Measurements from ENCODE around the gene SP110.
"Not testable (repeated sequence)": the region's sequence is repeated elsewhere in the genome, so short reads cannot be mapped to it uniquely, and the experiment has no call there.

The SP110 gene

DNA sequence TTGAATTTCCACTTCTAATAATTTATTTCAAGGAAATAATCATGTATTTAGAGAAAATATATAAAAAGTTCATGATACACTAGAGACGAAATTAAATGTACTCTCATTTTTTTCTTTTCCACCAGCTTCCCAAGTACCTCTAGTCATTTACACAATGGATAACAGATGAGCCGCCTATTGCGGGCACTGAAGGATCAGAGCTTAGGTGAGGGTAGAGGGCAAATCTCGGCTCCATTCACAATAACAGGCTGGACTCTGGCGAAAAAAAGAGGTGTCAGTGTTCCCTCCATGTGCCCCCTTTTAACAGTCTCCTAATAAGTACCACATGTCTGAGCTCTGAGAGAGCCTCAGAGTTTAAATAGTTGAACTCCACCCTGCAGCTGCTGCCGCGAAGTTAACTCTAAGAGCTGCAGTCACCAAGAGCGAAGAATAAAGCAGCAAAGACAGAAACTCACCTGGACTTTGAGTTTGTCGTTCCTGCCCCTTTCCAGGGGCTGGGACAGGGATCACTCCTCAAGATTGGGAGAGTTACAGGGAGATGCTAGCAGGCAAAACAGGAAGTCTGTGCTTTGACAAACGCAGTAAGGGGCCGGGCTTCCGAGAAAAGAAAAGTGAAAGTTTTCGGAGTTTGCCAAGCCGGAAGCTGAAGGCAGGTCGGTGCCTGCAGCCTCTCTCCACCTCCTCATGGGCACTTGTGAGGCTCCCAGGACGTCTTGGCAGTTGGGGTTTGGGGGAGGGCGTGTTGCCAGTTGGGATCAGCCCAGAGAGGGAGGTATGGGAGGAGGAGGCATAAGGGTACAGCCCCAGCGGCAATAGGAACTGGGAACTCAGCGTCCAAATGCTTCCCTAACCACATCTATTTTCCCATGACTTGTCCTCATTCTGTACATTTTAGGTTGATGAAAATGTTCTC is at the start of gene SP110:
TSS of gene SP110 (minus strand) at position 566 of the 913 bp plus-strand sequence. CDS start 3,057 bp downstream, outside the sequence.
- no peak for DNase-seq

- no peak for DNase-seq
Measured at GRCh38 chr2:230268606-230269243, 48.9 kb upstream of the SP110 start.

- DNase-seq: no peak
Measured at GRCh38 chr2:230267556-230267955, 47.8 kb upstream of the SP110 start.

- DNase-seq: no peak
Measured at GRCh38 chr2:230267059-230267458, 47.3 kb upstream of the SP110 start.

GRCh38 chr2:230266638-230267037 is 46.9 kb upstream of the SP110 start:
- no peak for DNase-seq

DNA sequence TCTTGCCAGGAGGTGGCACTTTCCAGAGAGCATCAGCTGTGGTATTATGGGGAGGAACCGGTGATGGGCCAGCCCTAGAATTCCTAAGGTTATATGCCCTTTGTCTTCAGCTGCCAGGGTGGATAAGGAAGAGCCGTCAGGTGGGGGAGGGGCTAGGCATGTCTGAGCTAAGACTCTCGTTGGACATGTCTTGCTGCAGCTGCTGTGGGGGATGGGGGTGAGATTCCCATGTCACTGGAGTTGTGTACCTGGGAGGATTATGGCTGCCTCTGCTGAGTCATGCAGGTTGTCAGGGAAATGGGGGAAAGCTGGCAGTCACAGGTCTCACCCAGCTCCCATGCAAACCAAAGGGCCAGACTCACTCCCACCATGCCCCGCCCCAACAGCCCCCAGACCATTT is 45.2 kb upstream of the SP110 start:
- DNase-seq: not testable (repeated sequence)

- DNase-seq: no peak
Measured at GRCh38 chr2:230262246-230262645, 42.5 kb upstream of the SP110 start.

GRCh38 chr2:230258483-230258882 is 38.7 kb upstream of the SP110 start:
- no peak for DNase-seq

DNA sequence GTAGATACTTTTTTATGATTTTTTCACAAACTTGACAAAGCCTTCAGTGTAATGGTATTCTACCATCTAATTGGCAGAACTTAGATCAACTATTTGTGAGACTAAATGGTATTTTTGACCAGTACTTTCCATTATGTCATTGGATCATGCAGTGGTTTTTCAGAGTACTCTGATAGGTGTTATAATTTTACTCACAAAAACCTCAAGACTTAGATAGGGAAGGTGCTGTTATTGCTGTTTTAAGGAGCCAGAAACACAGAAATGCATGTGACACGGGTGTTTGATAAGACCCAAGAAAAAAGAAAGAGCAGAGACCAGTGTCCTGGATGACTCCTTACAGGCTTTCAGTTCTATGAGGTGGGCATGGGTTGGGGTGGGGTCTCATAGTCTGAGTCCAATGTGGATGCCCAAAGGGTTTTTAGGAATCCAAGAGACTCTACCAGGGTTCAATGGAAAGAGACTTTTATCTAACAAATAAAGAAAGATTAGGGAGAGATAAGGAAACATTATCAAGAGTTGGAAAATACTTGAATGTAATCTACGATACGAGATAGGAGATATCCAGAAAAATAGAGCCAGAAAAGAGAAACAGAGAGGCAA is 37.0 kb upstream of the SP110 start:
- no peak for DNase-seq

DNA sequence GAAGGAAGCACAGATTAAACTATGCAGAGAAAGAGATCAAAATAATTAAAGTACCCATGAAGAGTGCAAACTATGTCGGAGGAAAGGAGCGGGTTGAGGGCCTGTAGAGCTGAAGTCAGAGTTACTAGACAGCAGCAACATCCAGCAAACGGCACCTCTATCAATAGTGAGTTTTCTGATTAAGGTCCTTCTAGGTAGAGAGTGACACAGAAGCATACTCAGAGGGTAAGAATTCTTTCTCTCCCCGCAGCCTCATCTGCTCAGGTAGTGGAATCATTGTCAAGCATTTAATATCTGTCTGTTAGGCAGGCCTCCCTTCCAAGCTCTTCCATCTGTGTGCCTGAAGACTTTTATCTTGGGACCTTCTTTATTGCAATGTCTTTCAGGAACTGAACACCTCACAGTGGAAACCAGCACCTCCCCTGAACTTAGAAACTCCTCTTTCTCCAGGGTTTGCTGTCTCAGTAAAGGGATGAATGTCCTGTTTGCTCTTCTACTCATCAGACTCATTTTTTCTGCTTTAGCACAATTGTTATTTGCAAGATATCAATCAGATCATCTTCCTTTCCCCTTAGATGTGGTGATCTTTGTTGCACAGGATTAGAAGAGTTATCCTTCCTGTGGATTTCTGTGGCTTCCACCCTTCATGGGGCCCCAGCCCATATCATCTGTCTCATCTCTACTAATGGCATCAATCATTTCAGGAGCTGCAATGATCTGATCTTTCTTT is 34.5 kb upstream of the SP110 start:
- no peak for DNase-seq

DNA sequence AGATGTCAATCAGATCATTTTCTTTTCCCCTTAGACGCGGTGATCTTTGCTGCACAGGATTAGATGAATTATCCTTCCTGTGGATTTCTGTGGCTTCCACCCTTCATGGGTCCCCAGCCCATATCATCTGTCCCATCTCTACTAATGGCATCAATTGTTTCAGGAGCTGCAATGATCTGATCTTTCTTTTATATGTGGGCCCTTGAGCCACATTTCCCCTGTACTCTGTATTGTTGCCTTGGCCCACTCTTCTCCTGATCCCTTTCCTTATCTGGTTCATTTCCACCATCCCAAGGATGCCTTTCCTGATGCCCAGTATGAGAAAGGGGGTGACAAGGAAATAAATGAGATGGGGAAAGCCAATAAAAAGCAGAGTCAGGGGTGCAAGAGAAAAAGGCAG is 30.4 kb upstream of the SP110 start:
- no peak for DNase-seq

DNA sequence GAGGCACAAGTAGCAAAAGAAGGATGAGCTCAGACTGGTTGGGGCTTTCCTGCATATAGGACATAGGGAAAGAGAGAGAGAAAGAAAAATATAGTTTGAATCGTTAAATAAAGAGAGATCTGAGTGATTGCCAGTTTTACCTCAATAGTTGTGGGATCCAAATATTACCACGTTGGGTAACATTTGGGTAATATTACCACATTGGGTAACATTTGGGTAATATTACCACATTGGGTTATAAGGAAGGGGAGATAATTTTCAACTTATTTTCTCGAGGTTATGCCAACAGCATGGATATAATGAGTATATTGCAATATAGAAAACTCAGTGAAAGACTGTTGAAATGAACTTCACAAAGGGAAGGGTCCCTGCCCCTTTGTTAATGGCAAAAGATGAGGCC is 26.4 kb upstream of the SP110 start:
- DNase-seq: no peak

GRCh38 chr2:230244211-230244610 is 24.4 kb upstream of the SP110 start:
- DNase-seq: no peak

DNA sequence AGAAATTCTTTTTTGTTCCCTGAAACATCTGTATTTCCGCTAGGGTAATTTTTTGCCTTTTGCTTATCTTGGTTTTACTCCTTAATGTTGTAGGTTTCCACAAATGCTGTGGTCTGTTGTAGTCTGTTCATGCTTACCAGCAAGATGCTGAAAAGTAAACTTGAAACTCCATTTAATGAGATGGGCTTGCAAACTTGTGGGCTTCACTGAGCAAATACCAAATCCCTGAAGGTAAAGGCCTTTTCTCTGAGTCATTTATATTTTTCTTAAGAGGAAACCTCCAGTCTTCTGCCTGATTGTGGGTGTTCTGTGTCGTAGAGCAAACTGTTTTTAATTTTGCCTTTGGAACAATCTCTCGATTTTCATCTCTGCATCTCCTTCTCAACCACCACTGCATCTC is 15.1 kb upstream of the SP110 start:
- DNase-seq: no peak

GRCh38 chr2:230234122-230234722 is 14.4 kb upstream of the SP110 start:
- DNase-seq: no peak

DNA sequence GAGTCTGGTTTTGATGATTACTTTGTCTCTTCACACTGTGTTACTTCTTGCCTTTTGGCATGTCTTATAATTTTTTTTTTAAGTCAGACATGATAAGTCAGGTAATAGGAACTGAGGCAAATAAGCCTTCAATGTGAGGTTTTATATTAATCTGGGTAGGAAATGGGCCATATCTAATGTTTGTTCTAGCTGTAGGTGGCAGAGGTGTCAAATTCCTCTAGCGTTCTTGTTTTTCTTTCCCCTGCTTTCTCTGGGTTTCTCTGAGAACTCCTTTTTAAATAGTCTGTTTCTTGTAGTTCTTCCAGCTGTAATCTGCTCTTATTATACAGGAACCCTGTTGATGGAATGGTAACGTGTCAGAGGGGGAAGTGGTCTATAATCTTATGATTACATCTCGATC is 11.5 kb upstream of the SP110 start:
- DNase-seq: no peak

DNA sequence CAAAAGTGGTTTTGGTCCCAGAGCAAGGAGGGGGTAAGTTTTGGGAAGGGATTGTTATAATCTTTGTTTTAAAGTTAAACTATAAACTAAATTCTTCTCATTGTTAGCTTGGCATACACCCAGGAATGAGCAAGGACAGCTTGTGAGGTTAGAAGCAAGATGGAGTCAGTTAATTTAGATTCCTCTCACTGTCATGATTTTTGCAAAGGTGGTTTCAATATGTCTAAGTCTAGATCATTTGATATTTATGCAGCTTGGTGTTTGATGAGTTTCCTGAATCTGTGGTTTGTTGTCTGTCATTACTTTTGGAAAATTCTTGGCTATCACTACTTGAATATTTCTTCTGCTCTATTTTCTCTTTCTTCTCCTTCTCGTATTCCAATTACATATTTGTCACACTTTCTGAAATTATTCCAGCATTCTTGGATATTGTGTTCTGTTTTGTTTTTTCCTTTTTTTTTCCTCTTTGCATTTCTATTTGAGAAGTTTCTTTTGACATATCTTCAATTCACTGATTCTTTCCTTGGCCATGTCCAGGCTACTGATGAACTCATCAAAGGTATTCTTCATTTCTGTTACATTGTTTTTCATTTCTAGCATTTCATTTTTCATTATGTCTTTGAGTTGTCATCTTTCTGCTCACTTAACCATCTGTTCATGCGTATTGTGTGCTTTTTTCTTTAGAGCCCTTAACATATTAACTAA is 10.9 kb upstream of the SP110 start:
- DNase-seq: no peak

DNA sequence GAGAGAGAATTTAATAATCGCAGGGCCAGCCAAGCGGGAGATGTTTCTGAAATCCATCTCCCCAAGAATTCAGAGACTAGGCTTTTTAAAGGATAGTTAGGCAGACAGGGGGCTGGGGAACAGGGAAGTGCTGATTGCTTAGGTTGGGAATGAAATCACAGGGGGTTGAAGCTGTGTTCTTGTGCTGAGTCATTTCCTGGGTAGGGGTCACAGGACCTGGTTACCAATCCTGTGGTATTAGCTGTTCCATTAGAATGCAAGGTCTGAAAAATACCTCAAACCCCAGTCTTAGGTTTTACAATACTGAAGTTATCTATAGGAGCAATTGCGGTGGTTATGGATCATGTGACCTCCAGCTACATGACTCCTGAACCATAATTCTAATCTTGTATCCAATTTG is 10.3 kb upstream of the SP110 start:
- DNase-seq: no peak

- DNase-seq: no peak
Measured at GRCh38 chr2:230227216-230227615, 7.4 kb upstream of the SP110 start.

DNA sequence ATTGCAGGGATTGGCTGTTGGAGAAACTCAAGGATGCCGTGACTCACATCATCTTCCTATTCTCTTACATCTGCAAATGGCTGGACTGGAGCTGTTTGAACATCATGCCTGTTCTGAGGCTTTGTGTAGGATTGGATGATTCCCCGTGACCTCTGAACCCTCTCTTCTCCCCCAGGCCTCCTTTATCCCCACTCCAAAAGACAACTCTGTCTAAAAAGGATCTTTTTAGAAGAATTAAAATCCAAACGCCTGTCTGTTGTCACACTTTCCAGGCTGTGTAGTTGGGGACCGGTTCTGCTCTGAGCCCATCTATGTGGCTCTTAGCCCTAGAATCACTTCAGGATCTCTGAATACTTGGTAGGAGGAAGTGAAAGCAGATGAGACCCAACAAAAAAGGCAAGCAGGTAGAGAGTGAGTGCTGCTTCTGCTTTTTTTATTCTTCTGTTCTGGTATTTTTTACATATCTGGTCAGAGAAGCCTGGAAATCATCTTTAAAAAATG is 6.3 kb upstream of the SP110 start:
- no peak for DNase-seq

GRCh38 chr2:230225486-230225885 is 5.7 kb upstream of the SP110 start, which contains the start of gene SP140:
SP140 (plus strand) TSS chr2:230225736; CDS start chr2:230225845, 109 bp downstream.
- no peak for DNase-seq

GRCh38 chr2:230224458-230224857 is 4.7 kb upstream of the SP110 start:
- DNase-seq: no peak
